ENCODE results near the gene PROP1. TPM values are rescaled to one million over a fixed set of nuclear protein-coding genes. Genes with fewer than 3 reads are reported as not detected.
"Not testable (repeated sequence)": the region's sequence is repeated elsewhere in the genome, so short reads cannot be mapped to it uniquely, and the experiment has no call there.

PROP1 gene
- total and polyA plus RNA-seq, 4 donors, result not detected

- no peaks in the 10 kb centered on the region for H3K9me3 ChIP-seq (ENCODE audit: control insufficient read depth in 4 of 4, insufficient read depth in 3 of 4, low read length in 3 of 4)
- no peak overlapping the region for H3K27ac ChIP-seq (ENCODE audit: low read depth in 1 of 2, low read length in 1 of 2)
- H3K4me1 ChIP-seq (ENCODE audit: control insufficient read depth in 5 of 5, insufficient read depth in 5 of 5, low read length in 5 of 5), result no peaks in the 10 kb centered on the region
- no peak overlapping the region for H3K9ac ChIP-seq (ENCODE audit: insufficient read depth in 1 of 2, low read length in 2 of 2)
- no peaks in the 10 kb centered on the region for H3K27me3 ChIP-seq (ENCODE audit: control insufficient read depth in 3 of 3, insufficient read depth in 3 of 3, low read length in 2 of 3)
- H3K4me3 ChIP-seq, result no peak overlapping the region
- DNase-seq, result no peak
- no peak for ATAC-seq (ENCODE audit: insufficient read depth, low FRiP score)
- H3K36me3 ChIP-seq (ENCODE audit: control insufficient read depth in 4 of 4, insufficient read depth in 4 of 4, low read length in 4 of 4), result no peaks in the 10 kb centered on the region
- TF ChIP-seq CTCF (IDR thresholded peaks at IDR 0.05; ENCODE audit: control extremely low read depth, extremely low read depth), result no peak
- WGBS, 2 donors, result 78 to 91% methylated on average over 7 of the region's 7 CpGs
Measured at GRCh38 chr5:177957241-177957640, 38.8 kb downstream of the PROP1 start.

DNA sequence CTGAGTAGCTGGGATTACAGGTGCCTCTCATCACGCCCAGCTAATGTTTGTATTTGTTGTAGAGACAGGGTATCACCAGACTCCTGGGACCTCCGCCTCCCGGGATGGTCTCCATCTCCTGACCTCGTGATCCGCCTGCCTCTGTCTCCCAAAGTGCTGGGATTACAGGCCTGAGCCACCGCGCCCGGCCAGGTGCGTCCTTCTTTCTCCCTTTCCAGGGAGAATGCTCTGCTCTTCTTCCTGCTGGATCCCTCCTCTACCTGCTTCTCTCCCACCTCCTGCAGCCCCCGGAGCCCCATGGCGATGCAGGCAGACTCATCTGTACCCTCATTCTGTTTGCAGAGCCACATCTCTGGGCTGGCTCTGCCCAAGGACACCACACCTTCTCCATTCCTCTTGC lies 42.9 kb downstream of the PROP1 start:
- WGBS, 2 donors, result 91 to 98% methylated on average over 9 of the region's 11 CpGs
- H3K4me3 ChIP-seq; DNase-seq; ATAC-seq (ENCODE audit: insufficient read depth, low FRiP score); H3K27me3 ChIP-seq (ENCODE audit: control insufficient read depth in 3 of 3, insufficient read depth in 3 of 3, low read length in 2 of 3); H3K27ac ChIP-seq (ENCODE audit: low read depth in 1 of 2, low read length in 1 of 2); H3K4me1 ChIP-seq (ENCODE audit: control insufficient read depth in 5 of 5, insufficient read depth in 5 of 5, low read length in 5 of 5); H3K36me3 ChIP-seq (ENCODE audit: control insufficient read depth in 4 of 4, insufficient read depth in 4 of 4, low read length in 4 of 4); H3K9me3 ChIP-seq (ENCODE audit: control insufficient read depth in 4 of 4, insufficient read depth in 3 of 4, low read length in 3 of 4); H3K9ac ChIP-seq (ENCODE audit: insufficient read depth in 1 of 2, low read length in 2 of 2): not testable (repeated sequence)

- H3K36me3 ChIP-seq (ENCODE audit: control insufficient read depth in 4 of 4, insufficient read depth in 4 of 4, low read length in 4 of 4); ATAC-seq (ENCODE audit: insufficient read depth, low FRiP score); DNase-seq; H3K9ac ChIP-seq (ENCODE audit: insufficient read depth in 1 of 2, low read length in 2 of 2); H3K27me3 ChIP-seq (ENCODE audit: control insufficient read depth in 3 of 3, insufficient read depth in 3 of 3, low read length in 2 of 3); H3K27ac ChIP-seq (ENCODE audit: low read depth in 1 of 2, low read length in 1 of 2); H3K9me3 ChIP-seq (ENCODE audit: control insufficient read depth in 4 of 4, insufficient read depth in 3 of 4, low read length in 3 of 4); H3K4me1 ChIP-seq (ENCODE audit: control insufficient read depth in 5 of 5, insufficient read depth in 5 of 5, low read length in 5 of 5); H3K4me3 ChIP-seq: not testable (repeated sequence)
- WGBS, 2 donors, result 78 to 87% methylated on average over 4 to 7 of the region's 10 CpGs
Measured at GRCh38 chr5:177949656-177950055, 46.4 kb downstream of the PROP1 start.

DNA sequence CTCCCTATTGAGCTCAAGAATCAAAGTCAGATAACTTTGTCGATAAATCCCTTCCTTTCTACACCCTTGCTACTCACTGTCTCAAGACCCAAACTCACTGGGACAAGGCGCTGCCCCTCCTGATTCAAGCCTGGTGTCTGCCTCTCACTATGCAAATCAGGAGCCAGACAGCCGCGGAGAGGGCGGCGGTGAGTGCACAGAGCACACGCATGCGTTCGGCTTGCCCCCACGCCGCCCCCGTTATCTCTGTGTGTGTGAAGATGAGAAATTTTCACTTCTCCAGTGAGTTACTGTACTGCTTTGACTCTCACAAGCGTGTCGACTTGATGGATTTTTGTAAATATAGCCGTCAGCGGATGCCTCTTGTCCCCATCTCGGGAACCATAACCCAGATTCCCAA lies 47.0 kb downstream of the PROP1 start:
- H3K27ac ChIP-seq (ENCODE audit: low read depth in 1 of 2, low read length in 1 of 2); H3K36me3 ChIP-seq (ENCODE audit: control insufficient read depth in 4 of 4, insufficient read depth in 4 of 4, low read length in 4 of 4); H3K9me3 ChIP-seq (ENCODE audit: control insufficient read depth in 4 of 4, insufficient read depth in 3 of 4, low read length in 3 of 4); H3K4me1 ChIP-seq (ENCODE audit: control insufficient read depth in 5 of 5, insufficient read depth in 5 of 5, low read length in 5 of 5); H3K27me3 ChIP-seq (ENCODE audit: control insufficient read depth in 3 of 3, insufficient read depth in 3 of 3, low read length in 2 of 3); H3K9ac ChIP-seq (ENCODE audit: insufficient read depth in 1 of 2, low read length in 2 of 2); ATAC-seq (ENCODE audit: insufficient read depth, low FRiP score); DNase-seq; H3K4me3 ChIP-seq: not testable (repeated sequence)
- 47 to 83% methylated on average over 9 to 14 of the region's 17 CpGs for WGBS, 2 donors

GRCh38 chr5:177947912-177948311 lies 48.1 kb downstream of the PROP1 start:
- peak in 2 of 3 donors; percentile 12 to 23 for DNase-seq
- not testable (repeated sequence) for ATAC-seq (ENCODE audit: insufficient read depth, low FRiP score); H3K27me3 ChIP-seq (ENCODE audit: control insufficient read depth in 3 of 3, insufficient read depth in 3 of 3, low read length in 2 of 3); H3K27ac ChIP-seq (ENCODE audit: low read depth in 1 of 2, low read length in 1 of 2); H3K4me1 ChIP-seq (ENCODE audit: control insufficient read depth in 5 of 5, insufficient read depth in 5 of 5, low read length in 5 of 5); H3K36me3 ChIP-seq (ENCODE audit: control insufficient read depth in 4 of 4, insufficient read depth in 4 of 4, low read length in 4 of 4); H3K9ac ChIP-seq (ENCODE audit: insufficient read depth in 1 of 2, low read length in 2 of 2); H3K4me3 ChIP-seq; H3K9me3 ChIP-seq (ENCODE audit: control insufficient read depth in 4 of 4, insufficient read depth in 3 of 4, low read length in 3 of 4)
- 67 to 80% methylated on average over 8 to 10 of the region's 10 CpGs for WGBS, 2 donors

GRCh38 chr5:177945601-177946283 lies 50.3 kb downstream of the PROP1 start:
- DNase-seq; H3K4me3 ChIP-seq; H3K27ac ChIP-seq (ENCODE audit: low read depth in 1 of 2, low read length in 1 of 2); H3K27me3 ChIP-seq (ENCODE audit: control insufficient read depth in 3 of 3, insufficient read depth in 3 of 3, low read length in 2 of 3); H3K9ac ChIP-seq (ENCODE audit: insufficient read depth in 1 of 2, low read length in 2 of 2); H3K4me1 ChIP-seq (ENCODE audit: control insufficient read depth in 5 of 5, insufficient read depth in 5 of 5, low read length in 5 of 5); H3K36me3 ChIP-seq (ENCODE audit: control insufficient read depth in 4 of 4, insufficient read depth in 4 of 4, low read length in 4 of 4); ATAC-seq (ENCODE audit: insufficient read depth, low FRiP score); H3K9me3 ChIP-seq (ENCODE audit: control insufficient read depth in 4 of 4, insufficient read depth in 3 of 4, low read length in 3 of 4): not testable (repeated sequence)
- 89% methylated on average over 7 to 11 of the region's 12 CpGs for WGBS, 2 donors

- H3K9me3 ChIP-seq (ENCODE audit: control insufficient read depth in 4 of 4, insufficient read depth in 3 of 4, low read length in 3 of 4); DNase-seq; H3K27ac ChIP-seq (ENCODE audit: low read depth in 1 of 2, low read length in 1 of 2); ATAC-seq (ENCODE audit: insufficient read depth, low FRiP score); H3K4me1 ChIP-seq (ENCODE audit: control insufficient read depth in 5 of 5, insufficient read depth in 5 of 5, low read length in 5 of 5); H3K36me3 ChIP-seq (ENCODE audit: control insufficient read depth in 4 of 4, insufficient read depth in 4 of 4, low read length in 4 of 4); H3K27me3 ChIP-seq (ENCODE audit: control insufficient read depth in 3 of 3, insufficient read depth in 3 of 3, low read length in 2 of 3); H3K4me3 ChIP-seq; H3K9ac ChIP-seq (ENCODE audit: insufficient read depth in 1 of 2, low read length in 2 of 2): not testable (repeated sequence)
- WGBS, 2 donors, result 96 to 98% methylated on average over 11 to 13 of the region's 13 CpGs
Measured at GRCh38 chr5:177945145-177945544, 50.9 kb downstream of the PROP1 start.

All from lung (tissue), 12 donors.